ENCODE results near the gene UBE2J2. TPM values are rescaled to one million over a fixed set of nuclear protein-coding genes. Genes with fewer than 3 reads are reported as not detected.

UBE2J2 gene
- total RNA-seq, 2 donors from 2014 or later, result 50.6 to 57.7 TPM

GRCh38 chr1:1237874-1238701 lies 35.6 kb downstream of the UBE2J2 start:
- ATAC-seq (no peak), DNase-seq (no peak)
- no peak overlapping the region for H3K4me3 Mint-ChIP-seq
- H3K27ac Mint-ChIP-seq, result no peak overlapping the region
- no peaks in the 10 kb centered on the region for H3K36me3 Mint-ChIP-seq (ENCODE audit: low read depth)
- H3K9me3 ChIP-seq (ENCODE audit: control insufficient read depth, low read length, poor library complexity, severe bottlenecking), result no peaks in the 10 kb centered on the region
- no peaks in the 10 kb centered on the region for H3K27me3 Mint-ChIP-seq
- H3K4me1 Mint-ChIP-seq, result peaks cover 12% of the 10 kb centered on the region

GRCh38 chr1:1236945-1237873 lies 36.4 kb downstream of the UBE2J2 start:
- no peaks in the 10 kb centered on the region for H3K27me3 Mint-ChIP-seq
- H3K27ac Mint-ChIP-seq, result no peak overlapping the region
- no peak overlapping the region for H3K4me3 Mint-ChIP-seq
- DNase-seq (no peak), ATAC-seq (no peak)
- no peaks in the 10 kb centered on the region for H3K9me3 ChIP-seq (ENCODE audit: control insufficient read depth, low read length, poor library complexity, severe bottlenecking)
- no peaks in the 10 kb centered on the region for H3K36me3 Mint-ChIP-seq (ENCODE audit: low read depth)
- H3K4me1 Mint-ChIP-seq, result peaks cover 12% of the 10 kb centered on the region

GRCh38 chr1:1236176-1236763 lies 37.4 kb downstream of the UBE2J2 start:
- ATAC-seq, result no peak
- Mint-ChIP-seq H3K27ac (no peak overlapping the region), H3K4me3 (no peak overlapping the region), H3K36me3 (ENCODE audit: low read depth) (peaks cover 2% of the 10 kb centered on the region), H3K4me1 (peaks cover 12% of the 10 kb centered on the region), H3K27me3 (no peaks in the 10 kb centered on the region)
- no peaks in the 10 kb centered on the region for H3K9me3 ChIP-seq (ENCODE audit: control insufficient read depth, low read length, poor library complexity, severe bottlenecking)
- DNase-seq, result no peak

GRCh38 chr1:1235016-1235744 lies 38.5 kb downstream of the UBE2J2 start:
- peaks cover 2% of the 10 kb centered on the region for H3K36me3 Mint-ChIP-seq (ENCODE audit: low read depth)
- H3K27me3 Mint-ChIP-seq, result no peaks in the 10 kb centered on the region
- H3K9me3 ChIP-seq (ENCODE audit: control insufficient read depth, low read length, poor library complexity, severe bottlenecking), result no peaks in the 10 kb centered on the region
- peaks cover 17% of the 10 kb centered on the region for H3K4me1 Mint-ChIP-seq
- ATAC-seq, result no peak
- DNase-seq, result no peak
- peak overlapping the region; percentile 31 for H3K4me3 Mint-ChIP-seq
- H3K27ac Mint-ChIP-seq, result peak overlapping the region; percentile 79

GRCh38 chr1:1234180-1234808 lies 39.4 kb downstream of the UBE2J2 start:
- peaks cover 25% of the 10 kb centered on the region for H3K4me1 Mint-ChIP-seq
- H3K4me3 Mint-ChIP-seq, result peak overlapping the region; percentile 88
- ATAC-seq (no peak), DNase-seq (no peak)
- no peaks in the 10 kb centered on the region for H3K27me3 Mint-ChIP-seq
- peaks cover 2% of the 10 kb centered on the region for H3K36me3 Mint-ChIP-seq (ENCODE audit: low read depth)
- peak overlapping the region; percentile 79 for H3K27ac Mint-ChIP-seq
- H3K9me3 ChIP-seq (ENCODE audit: control insufficient read depth, low read length, poor library complexity, severe bottlenecking), result no peaks in the 10 kb centered on the region

GRCh38 chr1:1233567-1233892 lies 40.1 kb downstream of the UBE2J2 start:
- Mint-ChIP-seq H3K4me3 (peak overlapping the region; percentile 88), H3K27me3 (no peaks in the 10 kb centered on the region), H3K4me1 (peaks cover 25% of the 10 kb centered on the region), H3K27ac (peak overlapping the region; percentile 79), H3K36me3 (ENCODE audit: low read depth) (peaks cover 2% of the 10 kb centered on the region)
- DNase-seq (no peak), ATAC-seq (no peak)
- H3K9me3 ChIP-seq (ENCODE audit: control insufficient read depth, low read length, poor library complexity, severe bottlenecking), result no peaks in the 10 kb centered on the region

GRCh38 chr1:1232796-1233566 lies 40.7 kb downstream of the UBE2J2 start:
- no peaks in the 10 kb centered on the region for H3K27me3 Mint-ChIP-seq
- DNase-seq (no peak), ATAC-seq (no peak)
- peak overlapping the region; percentile 88 for H3K4me3 Mint-ChIP-seq
- H3K36me3 Mint-ChIP-seq (ENCODE audit: low read depth), result peaks cover 2% of the 10 kb centered on the region
- H3K4me1 Mint-ChIP-seq, result peaks cover 25% of the 10 kb centered on the region
- H3K9me3 ChIP-seq (ENCODE audit: control insufficient read depth, low read length, poor library complexity, severe bottlenecking), result no peaks in the 10 kb centered on the region
- peak overlapping the region; percentile 79 for H3K27ac Mint-ChIP-seq

GRCh38 chr1:1232208-1232795 lies 41.4 kb downstream of the UBE2J2 start, which contains the start of gene B3GALT6:
Gene B3GALT6 (plus strand): TSS chr1:1232237. CDS start chr1:1232279, 42 bp downstream.
- no peaks in the 10 kb centered on the region for H3K9me3 ChIP-seq (ENCODE audit: control insufficient read depth, low read length, poor library complexity, severe bottlenecking)
- Mint-ChIP-seq H3K27ac (peak within 1 kb of the TSS; percentile 94), H3K36me3 (ENCODE audit: low read depth) (peaks cover 2% of the 10 kb centered on the region), H3K27me3 (no peaks in the 10 kb centered on the region), H3K4me3 (peak within 1 kb of the TSS; percentile 91), H3K4me1 (peaks cover 25% of the 10 kb centered on the region)
- ATAC-seq (no peak), DNase-seq (no peak)

GRCh38 chr1:1231400-1232207 lies 42.0 kb downstream of the UBE2J2 start, which contains the start of gene SDF4:
Gene SDF4 (minus strand): TSS chr1:1232001. CDS start chr1:1228772, 3,229 bp downstream.
- peaks cover 25% of the 10 kb centered on the region for H3K4me1 Mint-ChIP-seq
- peak; percentile 96 for ATAC-seq
- peak; percentile 94 to 96 (median 96) for DNase-seq
- no peaks in the 10 kb centered on the region for H3K9me3 ChIP-seq (ENCODE audit: control insufficient read depth, low read length, poor library complexity, severe bottlenecking)
- peak within 1 kb of the TSS; percentile 91 for H3K4me3 Mint-ChIP-seq
- no peaks in the 10 kb centered on the region for H3K27me3 Mint-ChIP-seq
- peaks cover 2% of the 10 kb centered on the region for H3K36me3 Mint-ChIP-seq (ENCODE audit: low read depth)
- H3K27ac Mint-ChIP-seq, result peak within 1 kb of the TSS; percentile 94

- Mint-ChIP-seq H3K36me3 (ENCODE audit: low read depth) (peaks cover 2% of the 10 kb centered on the region), H3K4me1 (peaks cover 26% of the 10 kb centered on the region), H3K27ac (peak overlapping the region; percentile 94), H3K27me3 (no peaks in the 10 kb centered on the region), H3K4me3 (peak overlapping the region; percentile 91)
- H3K9me3 ChIP-seq (ENCODE audit: control insufficient read depth, low read length, poor library complexity, severe bottlenecking), result no peaks in the 10 kb centered on the region
- no peak for ATAC-seq
- no peak for DNase-seq
Observed at GRCh38 chr1:1230656-1231399, 42.8 kb downstream of the UBE2J2 start.
